H9 (cell line): Measurements from ENCODE around the gene GRIP2. TPM values are rescaled to one million over a fixed set of nuclear protein-coding genes. Genes with fewer than 3 reads are reported as not detected.

ENCODE experiments used
- DNase-seq: peaks from one replicate; pipeline ENCODE4 v3.0.0-alpha.2; 2017
- H2AFZ ChIP-seq: one replicate; pipeline ENCODE4 v1.6.1; 2013; ENCODE audit warnings: mild to moderate bottlenecking, low read length, control low read depth, moderate library complexity
- H2AK5ac ChIP-seq: 2 replicates; pipeline ENCODE4 v1.6.1; 2013; ENCODE audit warnings: low read length, control low read depth, mixed read lengths; ENCODE audit not compliant: insufficient read length
- H2BK120ac ChIP-seq: one replicate; pipeline ENCODE4 v1.6.1; 2013; ENCODE audit warnings: low read depth, mild to moderate bottlenecking, low read length, control low read depth, inconsistent platforms; ENCODE audit not compliant: poor library complexity, severe bottlenecking
- H2BK12ac ChIP-seq: 2 replicates; pipeline ENCODE4 v1.6.1; 2013; ENCODE audit warnings: low read length, control low read depth, mixed read lengths, low read depth; ENCODE audit not compliant: insufficient read length
- H2BK15ac ChIP-seq: 2 replicates; pipeline ENCODE4 v1.6.1; 2013; ENCODE audit warnings: low read depth, low read length, control low read depth
- H2BK20ac ChIP-seq: one replicate; pipeline ENCODE4 v1.6.1; 2013; ENCODE audit warnings: low read depth, mild to moderate bottlenecking, low read length, control low read depth, inconsistent platforms; ENCODE audit not compliant: poor library complexity, severe bottlenecking
- H2BK5ac ChIP-seq: 2 replicates; pipeline ENCODE4 v1.6.1; 2013; ENCODE audit warnings: low read length, control low read depth, mixed read lengths; ENCODE audit not compliant: insufficient read length
- H3K14ac ChIP-seq: 2 replicates; pipeline ENCODE4 v1.6.1; 2013; ENCODE audit warnings: low read length, control low read depth; ENCODE audit not compliant: insufficient read depth
- H3K18ac ChIP-seq: 2 replicates; pipeline ENCODE4 v1.6.1; 2013; ENCODE audit warnings: low read depth, mild to moderate bottlenecking, mixed read lengths, low read length, control low read depth; ENCODE audit not compliant: insufficient read length
- H3K23ac ChIP-seq: 2 replicates; pipeline ENCODE4 v1.6.1; 2013; ENCODE audit warnings: low read length, control low read depth, mixed read lengths, low read depth; ENCODE audit not compliant: insufficient read length
- H3K23me2 ChIP-seq: 2 replicates; pipeline ENCODE4 v1.6.1; 2013; ENCODE audit warnings: low read depth, mild to moderate bottlenecking, mixed read lengths, low read length, control low read depth; ENCODE audit not compliant: insufficient read length, poor library complexity, severe bottlenecking
- H3K27ac ChIP-seq: 2 replicates; pipeline ENCODE4 v1.5.1; 2013; ENCODE audit warnings: low read length, control low read depth, mixed read lengths, low read depth; ENCODE audit not compliant: insufficient read length
- H3K27me3 ChIP-seq: 2 replicates; pipeline ENCODE4 v1.6.1; 2013; ENCODE audit warnings: low read length, control low read depth, inconsistent platforms; ENCODE audit not compliant: insufficient read depth
- H3K4ac ChIP-seq: 2 replicates; pipeline ENCODE4 v1.6.1; 2013; ENCODE audit warnings: low read depth, mild to moderate bottlenecking, control low read depth, inconsistent platforms, low read length, moderate library complexity
- H3K4me1 ChIP-seq: 2 replicates; pipeline ENCODE4 v1.6.1; 2013; ENCODE audit warnings: low read length, control low read depth, inconsistent platforms; ENCODE audit not compliant: insufficient read depth
- H3K4me2 ChIP-seq: 2 replicates; pipeline ENCODE4 v1.6.1; 2013; ENCODE audit warnings: low read length, control low read depth, mixed read lengths; ENCODE audit not compliant: insufficient read length, insufficient read depth
- H3K56ac ChIP-seq: 2 replicates; pipeline ENCODE4 v1.6.1; 2013; ENCODE audit warnings: low read depth, mild to moderate bottlenecking, mixed read lengths, low read length, control low read depth; ENCODE audit not compliant: insufficient read length
- H3K79me1 ChIP-seq: 2 replicates; pipeline ENCODE4 v1.6.1; 2013; ENCODE audit warnings: low read depth, mild to moderate bottlenecking, moderate library complexity, low read length, control low read depth, inconsistent platforms; ENCODE audit not compliant: insufficient read depth, poor library complexity, severe bottlenecking
- H3K79me2 ChIP-seq: 2 replicates; pipeline ENCODE4 v1.6.1; 2013; ENCODE audit warnings: low read length, control low read depth, inconsistent platforms; ENCODE audit not compliant: insufficient read depth
- H3K9ac ChIP-seq: 2 replicates; pipeline ENCODE4 v1.6.1; 2013; ENCODE audit warnings: low read length, control low read depth, mixed read lengths; ENCODE audit not compliant: insufficient read length; ENCODE audit errors: extremely low read depth
- H3K9me3 ChIP-seq: one replicate; pipeline ENCODE4 v1.6.1; 2013; ENCODE audit warnings: low read depth, low read length, inconsistent platforms; ENCODE audit not compliant: control insufficient read depth
- H3T11ph ChIP-seq: one replicate; pipeline ENCODE4 v1.6.1; 2013; ENCODE audit warnings: mild to moderate bottlenecking, low read length, control low read depth, inconsistent platforms
- H4K20me1 ChIP-seq: one replicate; pipeline ENCODE4 v1.6.1; 2013; ENCODE audit not compliant: control insufficient read depth, insufficient read length, insufficient read depth
- H4K5ac ChIP-seq: 2 replicates; pipeline ENCODE4 v1.6.1; 2013; ENCODE audit warnings: low read depth, mild to moderate bottlenecking, mixed read lengths, low read length, control low read depth; ENCODE audit not compliant: insufficient read length
- H4K8ac ChIP-seq: replicated peaks from 2 replicates; pipeline ENCODE4 v1.6.1; 2013; ENCODE audit warnings: low read length, control low read depth, mixed read lengths, low read depth; ENCODE audit not compliant: insufficient read length
- H4K91ac ChIP-seq: 2 replicates; pipeline ENCODE4 v1.6.1; 2013; ENCODE audit warnings: low read depth, mild to moderate bottlenecking, moderate library complexity, mixed read lengths, low read length, control low read depth; ENCODE audit not compliant: insufficient read length
- H3K27ac Mint-ChIP-seq, 3 experiments: 2 replicates in 2 of 3; 3 replicates in 1 of 3; pipeline ENCODE4 v1.8.0; 2020 to 2021; ENCODE audit warnings: mixed read lengths in 3 of 3, mild to moderate bottlenecking in 1 of 3, moderate library complexity in 1 of 3
- H3K27me3 Mint-ChIP-seq: 2 replicates; pipeline ENCODE4 v1.8.0; 2021; ENCODE audit warnings: low read depth, mild to moderate bottlenecking, moderate library complexity, mixed read lengths
- H3K36me3 Mint-ChIP-seq, 3 experiments: 2 replicates in 2 of 3; 3 replicates in 1 of 3; pipeline ENCODE4 v1.8.0; 2020 to 2021; ENCODE audit warnings: low read depth in 3 of 3, mixed read lengths in 3 of 3; ENCODE audit not compliant: insufficient read depth in 1 of 3
- H3K4me1 Mint-ChIP-seq, 2 experiments: 2 replicates each; pipeline ENCODE4 v1.8.0; 2020; ENCODE audit warnings: mixed read lengths in 2 of 2
- H3K4me3 Mint-ChIP-seq, 2 experiments: 2 replicates in 1 of 2; 3 replicates in 1 of 2; pipeline ENCODE4 v1.8.0; 2020 to 2021; ENCODE audit warnings: mild to moderate bottlenecking in 2 of 2, mixed read lengths in 2 of 2, moderate library complexity in 1 of 2
- H3K9me3 Mint-ChIP-seq, 2 experiments: 2 replicates in 1 of 2; 3 replicates in 1 of 2; pipeline ENCODE4 v1.8.0; 2020; ENCODE audit warnings: mild to moderate bottlenecking in 2 of 2, mixed read lengths in 2 of 2, moderate library complexity in 1 of 2
- WGBS: extraction: QIAGEN DNeasy Blood & Tissue Kit; methylation state at CpG from one replicate; pipeline ENCODE4 v1.1.7; 2013; ENCODE audit warnings: missing lambda C conversion rate, low lambda C conversion rate, mixed read lengths; ENCODE audit not compliant: insufficient read length; ENCODE audit errors: extremely low coverage; 5-methylcytosine and 5-hydroxymethylcytosine counted together
- total RNA-seq: library from RNA; stranded (reverse); gene quantifications from 2 replicates; pipeline ENCODE4 v1.2.1, GENCODE V29; 2021
- TF ChIP-seq, protein P1 (sequence below): fragments of 200-600 bp; sonication (generic); conservative IDR thresholded peaks from 3 replicates; pipeline ENCODE4 v1.8.0; 2021; ENCODE audit warnings: antibody characterized with exemption, mild to moderate bottlenecking

Gene GRIP2
- total RNA-seq, 1 experiment from 2014 or later = 3.1 TPM

DNA sequence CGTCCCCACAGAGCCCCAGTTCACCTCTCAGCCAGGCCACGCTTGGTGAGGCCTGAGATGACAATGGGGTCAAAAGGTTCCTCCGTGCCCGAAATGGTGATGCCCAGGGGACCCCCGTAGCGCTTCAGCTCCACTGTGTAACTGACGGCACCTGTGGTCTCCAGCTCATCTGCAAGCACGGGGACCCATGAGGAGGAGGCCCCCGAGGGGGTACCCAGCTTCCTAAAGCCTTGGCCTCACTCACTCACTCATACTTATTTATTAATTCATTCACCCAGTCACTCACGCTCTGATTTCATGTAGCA, 30.4 kb downstream of the GRIP2 start:
- Histone ChIP-seq H3K79me2 (no peaks in the 10 kb centered on the region), H3K4ac (no peak overlapping the region), H4K20me1 (no peaks in the 10 kb centered on the region), H2AK5ac (no peak overlapping the region), H4K5ac (no peak overlapping the region), H3K9ac (no peak overlapping the region), H2AFZ (no peak overlapping the region), H3K9me3 (no peaks in the 10 kb centered on the region), H3K14ac (no peak overlapping the region), H3K27ac (no peak overlapping the region), H3K27me3 (no peaks in the 10 kb centered on the region), H3K23me2 (no peaks in the 10 kb centered on the region), H2BK12ac (no peak overlapping the region), H3K4me2 (no peak overlapping the region), H4K91ac (no peak overlapping the region), H2BK120ac (no peak overlapping the region), H3K23ac (no peak overlapping the region), H4K8ac (no peak overlapping the region), H3K18ac (no peak overlapping the region), H2BK15ac (no peak overlapping the region), H3K4me1 (no peaks in the 10 kb centered on the region; the same call in 1 of the 2 replicates), H2BK5ac (no peak overlapping the region), H3T11ph (no peak overlapping the region), H2BK20ac (no peak overlapping the region), H3K56ac (no peak overlapping the region), H3K79me1 (no peaks in the 10 kb centered on the region)
- Mint-ChIP-seq H3K4me3 (no peak overlapping the region), H3K9me3 (no peaks in the 10 kb centered on the region), H3K36me3 (no peaks in the 10 kb centered on the region; a peak in 1 of 7 replicates), H3K4me1 (peaks cover 9% of the 10 kb centered on the region in 2 experiments), H3K27me3 (peaks cover 10% of the 10 kb centered on the region), H3K27ac (no peak overlapping the region)
- no peak for DNase-seq
- no CpG with 5 or more reads among the region's 10 CpGs for WGBS
- TF ChIP-seq, protein P1, sequence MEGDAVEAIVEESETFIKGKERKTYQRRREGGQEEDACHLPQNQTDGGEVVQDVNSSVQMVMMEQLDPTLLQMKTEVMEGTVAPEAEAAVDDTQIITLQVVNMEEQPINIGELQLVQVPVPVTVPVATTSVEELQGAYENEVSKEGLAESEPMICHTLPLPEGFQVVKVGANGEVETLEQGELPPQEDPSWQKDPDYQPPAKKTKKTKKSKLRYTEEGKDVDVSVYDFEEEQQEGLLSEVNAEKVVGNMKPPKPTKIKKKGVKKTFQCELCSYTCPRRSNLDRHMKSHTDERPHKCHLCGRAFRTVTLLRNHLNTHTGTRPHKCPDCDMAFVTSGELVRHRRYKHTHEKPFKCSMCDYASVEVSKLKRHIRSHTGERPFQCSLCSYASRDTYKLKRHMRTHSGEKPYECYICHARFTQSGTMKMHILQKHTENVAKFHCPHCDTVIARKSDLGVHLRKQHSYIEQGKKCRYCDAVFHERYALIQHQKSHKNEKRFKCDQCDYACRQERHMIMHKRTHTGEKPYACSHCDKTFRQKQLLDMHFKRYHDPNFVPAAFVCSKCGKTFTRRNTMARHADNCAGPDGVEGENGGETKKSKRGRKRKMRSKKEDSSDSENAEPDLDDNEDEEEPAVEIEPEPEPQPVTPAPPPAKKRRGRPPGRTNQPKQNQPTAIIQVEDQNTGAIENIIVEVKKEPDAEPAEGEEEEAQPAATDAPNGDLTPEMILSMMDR = no peak
